CD4-positive, alpha-beta T cell (primary cell): ENCODE results near the gene ZNF568. TPM values are rescaled to one million over a fixed set of nuclear protein-coding genes. Genes with fewer than 3 reads are reported as not detected.

Experiments
- ATAC-seq: fragments of 200-7000 bp; cut with Tn5 transposase; one replicate; pipeline ENCODE4 v1.10.0; 2022; ENCODE audit warnings: mild to moderate bottlenecking; ENCODE audit not compliant: poor library complexity
- CTCF ChIA-PET: fragments of 350-600 bp; sonication (Branson Sonifier 250); formaldehyde crosslinking; loops from one replicate; lab custom pipeline; 2021; ENCODE audit warnings: antibody characterized with exemption, inconsistent platforms; lab: Charles Lee
- POLR2A ChIA-PET: fragments of 350-600 bp; sonication (Branson Sonifier 250); formaldehyde crosslinking; loops from one replicate; lab custom pipeline; 2021; ENCODE audit warnings: antibody characterized with exemption, inconsistent platforms; lab: Charles Lee
- DNase-seq, 14 experiments: peaks; one replicate each; pipeline ENCODE4 v3.0.0-alpha.2; 2013 to 2020; ENCODE audit warnings: mixed read lengths in 2 of 14
- H3K27ac ChIP-seq, 2 donors: one replicate each; pipeline versions ENCODE4 v1.5.1 to v1.7.0; 2013; ENCODE audit warnings: low read length in 2 of 2, low read depth in 1 of 2, mild to moderate bottlenecking in 1 of 2
- H3K27me3 ChIP-seq, 2 experiments: 1 replicate in 1 of 2; 2 replicates in 1 of 2; pipeline versions ENCODE4 v1.6.1 to v1.7.0; 2013; ENCODE audit warnings: low read length in 2 of 2, control low read depth in 1 of 2, mild to moderate bottlenecking in 1 of 2, moderate library complexity in 1 of 2; ENCODE audit not compliant: insufficient read depth in 2 of 2, control insufficient read depth in 1 of 2
- H3K36me3 ChIP-seq: one replicate; pipeline ENCODE4 v1.6.1; 2013; ENCODE audit warnings: low read length, control low read depth; ENCODE audit not compliant: insufficient read depth
- H3K4me1 ChIP-seq: one replicate; pipeline ENCODE4 v1.6.1; 2013; ENCODE audit warnings: low read length, control low read depth; ENCODE audit not compliant: insufficient read depth
- H3K4me3 ChIP-seq: one replicate; pipeline ENCODE4 v1.5.1; 2013; ENCODE audit warnings: mild to moderate bottlenecking, low read length, moderate library complexity
- H3K9me3 ChIP-seq, 2 experiments: 1 replicate in 1 of 2; 2 replicates in 1 of 2; pipeline versions ENCODE4 v1.6.1 to v1.7.0; 2013; ENCODE audit warnings: low read length in 2 of 2, mild to moderate bottlenecking in 2 of 2, control low read depth in 1 of 2, moderate library complexity in 1 of 2; ENCODE audit not compliant: control insufficient read depth in 1 of 2, insufficient read depth in 1 of 2
- H3K27ac Mint-ChIP-seq: one replicate; pipeline ENCODE4 v1.8.0; 2020; ENCODE audit warnings: mixed read lengths
- H3K27me3 Mint-ChIP-seq: one replicate; pipeline ENCODE4 v1.8.0; 2021; ENCODE audit warnings: mixed read lengths
- H3K36me3 Mint-ChIP-seq: one replicate; pipeline ENCODE4 v1.8.0; 2021; ENCODE audit warnings: low read depth, mixed read lengths
- H3K4me1 Mint-ChIP-seq: one replicate; pipeline ENCODE4 v1.8.0; 2021; ENCODE audit warnings: low read depth, mixed read lengths
- H3K4me3 Mint-ChIP-seq: one replicate; pipeline ENCODE4 v1.8.0; 2020; ENCODE audit warnings: mild to moderate bottlenecking, mixed read lengths
- H3K9me3 Mint-ChIP-seq: one replicate; pipeline ENCODE4 v1.8.0; 2020; ENCODE audit warnings: mixed read lengths
- CTCF ChIP-seq: fragments of 200-600 bp; IDR thresholded peaks from one replicate; pipeline ENCODE4 v1.8.0; 2022; ENCODE audit warnings: antibody characterized with exemption, mild to moderate bottlenecking
- intact Hi-C, 2 experiments: fragments of 100-400 bp; cut with DNase I in 1 of 2; cut with micrococcal nuclease in 1 of 2; formaldehyde crosslinking; loops; one replicate each; pipeline versions ENCODE4 v1.15.1 to v1.9.0; 2023 to 2025; cut with DNase I, micrococcal nuclease
- total RNA-seq, 174 experiments: library from RNA in 2 of 174; stranded (reverse) in 2 of 174; gene quantifications; one replicate each; pipeline ENCODE4 v1.2.3 and lab custom pipeline; 2021 to 2026

Gene ZNF568
- total RNA-seq, 2 experiments from 2014 or later, result 3.0 to 4.2 TPM

GRCh38 chr19:36987091-36987490 is 71.0 kb downstream of the ZNF568 start:
- H3K27me3 Mint-ChIP-seq, result no peaks in the 10 kb centered on the region
- no peak overlapping the region for H3K4me3 ChIP-seq
- no peak overlapping the region for H3K27ac ChIP-seq
- peaks cover 11% of the 10 kb centered on the region for H3K36me3 ChIP-seq
- intact Hi-C loops, result no loop called here
- CTCF ChIA-PET, result interaction anchor here (1.5 kb wide), 1 partner anchor 14 kb away, joined by 4 read pairs; no protein-coding TSS in a partner anchor
- no peak overlapping the region for H3K4me3 Mint-ChIP-seq
- ATAC-seq (no peak), DNase-seq (no peak)
- POLR2A ChIA-PET, result no interaction called here
- H3K9me3 Mint-ChIP-seq, result peaks cover 22% of the 10 kb centered on the region
- H3K4me1 ChIP-seq, result no peaks in the 10 kb centered on the region
- no peak overlapping the region for H3K27ac Mint-ChIP-seq
- peaks cover 41 to 42% of the 10 kb centered on the region in 2 experiments for H3K9me3 ChIP-seq
- no peaks in the 10 kb centered on the region for H3K27me3 ChIP-seq
- no peak for TF ChIP-seq CTCF
- H3K4me1 Mint-ChIP-seq, result no peaks in the 10 kb centered on the region
- peaks cover 92% of the 10 kb centered on the region for H3K36me3 Mint-ChIP-seq

DNA sequence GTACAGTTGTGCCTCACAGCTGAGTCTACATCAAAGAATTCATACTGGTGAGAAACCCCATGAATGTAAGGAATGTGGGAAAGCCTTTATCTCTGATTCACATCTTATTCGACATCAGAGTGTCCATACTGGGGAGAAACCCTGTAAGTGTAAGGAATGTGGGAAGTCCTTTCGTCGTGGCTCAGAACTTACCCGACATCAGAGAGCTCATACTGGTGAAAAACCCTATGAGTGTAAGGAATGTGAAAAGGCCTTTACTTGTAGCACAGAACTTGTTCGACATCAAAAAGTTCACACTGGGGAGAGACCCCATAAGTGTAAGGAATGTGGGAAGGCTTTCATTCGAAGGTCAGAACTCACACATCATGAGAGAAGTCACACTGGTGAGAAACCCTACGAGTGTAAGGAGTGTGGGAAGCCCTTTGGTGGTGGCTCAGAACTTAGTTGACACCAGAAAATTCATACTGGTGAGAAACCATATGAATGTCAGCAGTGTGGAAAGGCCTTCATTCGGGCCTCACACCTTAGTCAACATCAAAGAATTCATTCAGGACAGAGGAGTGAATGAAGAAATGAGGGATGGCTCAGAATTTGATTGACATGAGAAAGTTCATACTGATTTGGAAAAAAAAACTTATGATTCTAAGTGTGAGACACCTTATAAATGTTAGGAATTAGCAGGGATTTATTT is 81.2 kb downstream of the ZNF568 start:
- DNase-seq (no peak), ATAC-seq (no peak)
- no peak overlapping the region for H3K4me3 ChIP-seq
- ChIA-PET POLR2A (no interaction called here), CTCF (no interaction called here)
- peaks cover 50 to 64% of the 10 kb centered on the region in 2 experiments for H3K9me3 ChIP-seq
- Mint-ChIP-seq H3K4me1 (no peaks in the 10 kb centered on the region), H3K4me3 (no peak overlapping the region), H3K36me3 (peaks cover 73% of the 10 kb centered on the region), H3K27me3 (no peaks in the 10 kb centered on the region), H3K27ac (no peak overlapping the region), H3K9me3 (peaks cover 29% of the 10 kb centered on the region)
- intact Hi-C loops, result no loop called here
- H3K27ac ChIP-seq, result no peak overlapping the region
- H3K36me3 ChIP-seq, result peaks cover 33% of the 10 kb centered on the region
- no peaks in the 10 kb centered on the region for H3K27me3 ChIP-seq
- H3K4me1 ChIP-seq, result no peaks in the 10 kb centered on the region
- no peak for TF ChIP-seq CTCF

- Mint-ChIP-seq H3K36me3 (peaks cover 67% of the 10 kb centered on the region), H3K27ac (no peak overlapping the region), H3K4me1 (no peaks in the 10 kb centered on the region), H3K9me3 (peaks cover 27% of the 10 kb centered on the region), H3K4me3 (no peak overlapping the region), H3K27me3 (no peaks in the 10 kb centered on the region)
- TF ChIP-seq CTCF, result no peak
- intact Hi-C loops, result no loop called here
- no peak for ATAC-seq
- Histone ChIP-seq H3K36me3 (peaks cover 28% of the 10 kb centered on the region), H3K27me3 (no peaks in the 10 kb centered on the region), H3K9me3 (peaks cover 52 to 63% of the 10 kb centered on the region in 2 experiments), H3K27ac (no peak overlapping the region), H3K4me3 (no peak overlapping the region), H3K4me1 (no peaks in the 10 kb centered on the region)
- ChIA-PET CTCF (no interaction called here), POLR2A (no interaction called here)
- no peak for DNase-seq
Observed at GRCh38 chr19:36997843-36998235, 81.7 kb downstream of the ZNF568 start.
